GM18498 (cell line): Measurements from ENCODE around the gene CARHSP1.
"Not testable (repeated sequence)": the region's sequence is repeated elsewhere in the genome, so short reads cannot be mapped to it uniquely, and the experiment has no call there.

Source experiments
- ATAC-seq: cut with Tn5 transposase; IDR thresholded peaks from one replicate; pipeline ENCODE4 v1.9.1; 2021; ENCODE audit warnings: mild to moderate bottlenecking, moderate library complexity; ENCODE audit not compliant: unreplicated experiment

Gene CARHSP1

DNA sequence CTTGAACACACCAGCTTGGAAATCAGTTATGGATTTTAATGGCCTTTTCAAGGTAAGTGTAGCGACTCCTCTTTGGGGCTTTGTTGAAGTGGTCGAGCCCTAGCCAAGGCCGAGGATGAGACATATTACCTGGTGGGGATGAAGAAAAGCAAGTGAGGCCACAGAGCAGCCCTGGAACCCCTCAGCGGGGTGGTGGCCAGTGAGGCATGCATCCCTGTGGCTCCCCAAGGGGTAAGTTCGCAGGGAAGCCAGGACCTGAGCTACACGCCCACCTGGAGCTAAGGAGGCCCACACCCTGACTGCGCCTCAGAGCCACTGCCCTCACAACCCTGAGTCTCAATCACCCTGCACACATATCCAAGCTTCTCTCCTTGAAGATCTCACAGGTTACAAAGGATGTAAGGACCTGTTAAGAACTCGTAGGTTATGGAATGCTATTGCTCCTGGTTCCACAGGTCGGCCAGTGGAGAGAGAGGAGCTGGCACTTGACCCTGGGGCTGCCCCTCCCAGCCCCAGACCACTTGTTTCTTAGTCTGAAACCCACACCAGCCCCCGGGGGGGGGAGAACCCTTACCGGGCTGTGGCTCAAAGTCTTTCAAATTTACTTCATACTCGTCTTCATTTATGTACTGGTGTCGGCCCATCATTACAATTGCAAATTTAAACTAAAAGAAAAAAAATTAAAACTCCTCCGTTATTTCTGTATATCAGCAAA is 25.3 kb upstream of the CARHSP1 start:
- ATAC-seq: no peak

DNA sequence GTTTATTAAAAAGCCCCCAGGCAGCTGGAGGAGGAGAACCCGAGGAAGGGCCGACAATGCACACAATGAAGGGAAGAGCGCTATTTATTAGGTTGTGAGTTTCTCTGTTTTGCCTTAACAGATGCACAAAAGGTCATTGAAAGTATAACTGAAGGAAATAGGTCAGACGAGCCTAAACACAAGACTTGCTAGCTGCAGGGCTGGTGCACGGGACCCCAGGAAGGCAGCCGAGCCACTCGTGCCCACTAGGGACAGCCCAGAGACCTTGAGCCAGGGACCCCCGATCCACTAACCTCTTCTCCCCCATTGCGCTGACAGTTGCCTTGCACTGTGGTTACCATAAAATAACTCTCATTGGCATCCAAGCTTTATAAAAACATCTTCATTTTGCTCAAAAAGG is 24.6 kb upstream of the CARHSP1 start:
- no peak for ATAC-seq

DNA sequence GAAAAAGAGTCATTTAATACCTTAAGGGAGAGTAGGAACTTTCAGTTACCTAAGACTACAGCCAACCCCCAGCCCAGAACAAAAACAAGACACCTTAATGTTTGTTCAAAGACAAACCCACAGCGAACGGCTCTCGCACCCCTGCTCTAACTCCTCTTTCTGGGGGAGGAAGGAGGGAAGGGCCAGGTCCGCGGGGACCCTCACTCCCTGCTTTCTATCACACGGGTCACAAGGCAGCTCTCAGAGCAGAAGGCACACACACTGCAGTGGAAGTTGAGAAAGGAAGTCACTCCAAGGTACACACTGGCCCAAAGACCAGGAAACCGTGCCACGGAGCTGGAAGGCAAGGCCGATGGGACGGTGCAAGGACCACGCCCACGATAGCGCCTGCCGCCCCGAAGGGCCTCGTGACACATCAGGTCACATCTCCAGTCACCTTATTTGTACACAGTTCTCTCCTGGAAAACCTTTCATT is 23.3 kb upstream of the CARHSP1 start:
- peak; percentile 19 for ATAC-seq

DNA sequence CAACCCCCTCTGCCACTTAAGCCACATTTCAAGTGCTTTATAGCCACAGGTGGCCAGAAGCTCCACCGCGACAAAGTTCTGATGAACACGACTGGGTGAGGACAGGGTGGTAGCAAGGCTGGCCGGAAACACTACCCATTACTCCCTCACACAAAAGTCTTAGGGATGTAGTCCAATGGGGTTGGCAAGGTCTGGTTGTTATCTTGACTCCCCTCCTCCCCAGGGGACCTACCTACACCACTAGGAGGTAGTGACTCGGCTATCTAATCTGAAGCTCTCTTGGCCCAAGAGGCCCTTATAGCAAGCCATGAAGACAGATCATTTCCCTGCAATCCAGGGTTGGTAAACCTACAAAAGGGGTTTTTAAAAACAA is 21.7 kb upstream of the CARHSP1 start:
- no peak for ATAC-seq

DNA sequence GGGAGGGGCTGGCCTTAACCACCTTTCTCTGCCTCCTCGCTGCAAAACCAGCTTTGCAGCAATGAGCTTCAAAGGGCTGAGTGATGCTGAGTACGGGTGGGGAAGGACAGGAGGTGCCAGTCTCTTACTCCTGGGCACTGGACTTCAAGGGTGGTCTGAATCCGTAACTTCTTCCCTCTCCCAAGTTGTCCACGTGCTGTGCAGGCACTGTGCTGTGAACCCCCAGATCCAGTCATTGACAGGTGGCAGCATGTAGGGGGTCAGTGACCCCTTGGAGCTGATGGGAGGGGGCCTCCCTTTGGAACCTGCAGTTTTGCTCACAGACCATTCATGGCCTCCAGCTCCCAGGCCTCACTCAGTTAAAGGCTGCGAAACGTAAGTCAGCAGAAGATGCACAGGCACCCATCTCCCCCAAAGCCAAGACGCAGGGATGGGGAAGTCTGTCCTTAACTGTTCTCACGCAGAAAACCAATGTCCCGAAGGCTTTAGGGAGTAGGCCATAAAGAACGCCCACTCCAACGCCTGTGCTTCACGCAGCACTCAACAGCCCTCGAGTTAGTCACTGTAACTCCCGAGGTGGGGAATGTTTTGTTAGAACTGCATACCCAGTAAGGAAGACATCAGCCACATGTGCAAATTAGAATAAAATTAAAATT is 21.2 kb upstream of the CARHSP1 start:
- ATAC-seq: no peak

DNA sequence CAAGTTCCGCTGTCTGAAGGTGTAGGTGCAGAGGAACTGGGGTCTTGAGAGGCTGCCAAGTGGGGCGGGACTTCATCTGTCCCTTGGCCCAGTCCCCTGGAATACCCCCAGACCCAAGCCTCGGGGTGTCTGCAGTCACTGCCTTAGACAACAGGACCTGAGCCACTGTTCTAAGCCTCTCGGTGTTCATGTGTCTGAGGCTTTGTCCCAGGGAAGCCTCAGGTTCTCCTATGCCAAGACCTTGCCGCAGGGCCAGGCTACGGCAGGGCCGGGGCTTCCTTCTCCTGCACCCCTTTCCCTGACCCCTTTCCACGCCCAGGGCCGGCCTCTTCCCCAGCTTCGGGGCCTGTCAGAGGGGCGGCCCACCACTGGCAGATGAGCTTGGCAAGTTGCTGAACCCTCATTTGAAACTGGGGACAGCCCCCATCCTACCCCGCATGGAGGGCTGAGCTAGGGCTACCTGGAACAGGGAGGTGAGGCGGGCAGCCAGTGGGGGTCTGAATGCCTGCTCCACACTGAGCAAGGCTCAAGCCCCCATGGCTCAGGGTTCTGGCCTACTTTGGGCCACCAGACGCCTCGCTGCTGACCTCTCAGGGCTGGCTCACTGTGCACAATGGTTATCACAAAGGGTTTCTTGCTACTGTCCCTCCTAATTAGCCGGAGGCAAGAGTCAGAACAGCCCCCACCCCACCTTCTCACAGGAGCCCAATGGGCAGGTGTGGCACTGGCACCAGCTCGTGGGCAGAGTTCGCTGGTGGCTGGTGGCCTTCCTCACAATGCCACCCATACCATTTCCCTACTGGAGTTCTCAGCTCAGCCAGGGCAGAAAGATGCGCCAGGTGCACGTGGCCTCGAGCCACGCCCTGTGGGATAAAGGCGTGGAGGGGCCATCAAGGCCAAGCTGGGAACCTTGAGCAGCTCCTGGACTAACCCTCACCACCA is 20.4 kb upstream of the CARHSP1 start:
- ATAC-seq: no peak

DNA sequence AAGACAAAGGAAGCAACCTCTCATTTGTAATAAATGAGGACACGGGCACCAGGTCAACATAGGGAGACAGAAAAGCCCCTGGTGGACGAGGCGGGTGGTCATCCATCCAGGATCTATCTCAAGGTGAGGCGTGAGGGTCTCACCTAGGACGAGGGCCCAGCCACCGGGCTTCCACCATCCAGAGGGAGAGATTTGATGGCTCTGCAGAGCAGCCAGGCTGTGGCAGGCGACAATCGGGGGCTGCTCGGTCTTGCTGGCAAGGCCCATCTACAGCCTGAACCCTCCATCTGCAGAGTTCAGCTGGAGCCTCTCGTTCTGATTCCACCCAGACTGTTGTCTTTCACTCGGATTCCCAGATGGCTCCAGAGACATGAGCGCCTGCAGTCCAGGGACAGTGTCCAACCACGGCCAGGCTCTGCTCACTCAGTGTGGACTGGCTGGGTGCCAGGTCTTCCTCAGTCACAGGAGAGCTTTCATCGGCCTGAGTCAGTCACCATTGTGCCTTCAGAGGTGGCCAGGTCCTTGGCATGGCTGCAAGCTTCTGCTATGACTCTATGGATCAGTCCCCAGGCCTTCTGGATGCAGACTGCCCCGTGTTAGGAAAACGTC is 19.2 kb upstream of the CARHSP1 start:
- no peak for ATAC-seq

DNA sequence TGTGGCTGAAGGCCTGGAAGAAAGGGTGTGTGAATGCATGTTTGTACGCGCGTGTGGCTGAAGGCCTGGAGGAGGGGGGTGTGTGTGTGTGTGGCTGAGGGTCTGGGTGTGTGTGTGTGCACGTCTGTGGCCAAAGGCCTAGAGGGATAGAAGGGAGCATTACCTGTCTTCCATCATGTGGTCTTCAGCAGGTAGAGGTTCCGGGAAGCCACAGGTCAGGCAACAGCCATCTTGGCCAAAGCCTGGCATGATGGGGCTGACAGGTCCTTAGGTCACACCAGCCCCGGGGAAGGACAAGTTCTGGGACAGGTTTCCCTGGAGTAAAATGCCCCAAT is 18.6 kb upstream of the CARHSP1 start:
- no peak for ATAC-seq

DNA sequence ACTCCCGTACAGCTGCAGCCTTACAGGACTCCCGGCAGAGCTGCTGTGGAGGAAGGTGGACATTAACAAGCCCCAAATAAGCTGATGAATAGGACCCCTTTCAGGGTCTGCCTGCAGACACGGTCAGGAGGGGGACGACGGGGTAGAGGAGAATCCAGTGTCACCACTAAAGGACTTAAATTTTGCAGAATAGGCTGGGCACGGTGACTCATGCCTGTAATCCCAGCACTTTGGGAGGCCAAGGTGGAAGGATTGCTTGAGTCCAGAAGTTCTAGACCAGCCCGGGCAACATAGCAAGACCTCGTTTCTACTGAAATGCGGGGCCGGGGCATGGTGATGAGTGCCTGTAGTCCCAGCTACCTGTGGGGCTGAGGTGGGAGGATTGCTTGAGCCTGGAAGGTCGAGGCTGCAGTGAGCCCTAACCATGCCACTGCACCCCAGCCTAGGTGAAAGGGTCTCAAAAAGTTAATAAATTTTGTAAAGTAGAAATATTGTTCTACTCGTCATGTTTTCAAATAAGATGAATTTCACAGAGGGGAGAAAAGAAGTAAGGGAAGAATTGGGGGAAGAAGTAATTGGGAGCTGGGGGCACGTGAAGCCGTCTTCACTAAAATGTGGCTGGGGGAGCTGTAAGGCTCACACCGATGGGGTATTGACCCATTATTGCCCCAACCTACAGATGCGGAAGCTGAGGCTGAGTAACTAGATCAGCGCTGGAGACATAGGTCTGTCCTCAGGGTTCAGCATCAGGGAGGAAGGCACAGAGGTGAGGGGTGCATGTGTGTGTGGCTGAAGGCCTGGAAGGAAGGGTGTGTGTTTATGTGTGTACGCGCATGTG is 18.0 kb upstream of the CARHSP1 start:
- ATAC-seq: no peak

DNA sequence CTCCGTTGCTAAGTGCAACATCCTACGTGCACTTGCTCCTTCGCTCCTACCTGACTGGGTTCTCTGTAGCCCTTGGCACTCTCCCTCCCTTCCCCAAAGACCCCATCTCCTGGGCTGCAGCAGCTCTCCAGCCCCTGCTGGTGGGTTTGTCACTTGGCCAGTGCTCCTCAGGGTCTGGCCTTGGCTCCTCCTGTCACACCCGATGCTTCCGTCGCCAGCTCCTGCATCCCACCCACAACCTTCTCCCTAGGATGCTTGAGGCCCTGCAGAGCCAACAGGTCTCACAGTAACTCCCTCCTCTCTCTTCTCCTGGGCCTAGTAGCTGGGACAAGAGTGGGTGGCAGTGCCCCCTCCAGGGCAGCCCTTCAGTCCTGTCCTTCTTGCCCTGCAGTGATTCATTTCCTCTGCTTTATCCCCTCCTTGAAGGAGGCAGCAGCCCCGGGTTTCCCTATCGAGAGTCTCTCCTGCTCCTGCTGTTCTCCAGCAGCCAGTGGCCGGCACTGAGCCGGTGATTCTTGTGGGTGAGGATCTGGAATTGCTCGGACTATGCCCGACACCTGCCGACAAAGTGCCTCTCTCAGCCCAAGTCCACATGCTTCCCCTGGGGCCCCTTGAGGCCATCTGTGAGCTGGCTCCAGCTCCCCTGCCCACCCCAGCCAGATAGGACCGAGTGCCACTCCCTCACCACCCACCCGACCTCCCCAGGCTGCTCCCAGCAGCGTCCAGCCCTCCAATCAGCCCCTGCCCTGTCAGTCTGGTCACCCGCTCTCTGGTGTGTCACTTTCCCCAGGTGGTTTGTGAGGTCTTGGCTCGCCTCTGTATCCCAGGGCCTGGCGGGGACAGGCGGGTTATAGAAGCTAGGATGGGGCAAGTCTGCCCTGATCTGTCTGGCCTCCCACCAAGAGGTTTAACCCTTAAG is 17.1 kb upstream of the CARHSP1 start:
- ATAC-seq: no peak

DNA sequence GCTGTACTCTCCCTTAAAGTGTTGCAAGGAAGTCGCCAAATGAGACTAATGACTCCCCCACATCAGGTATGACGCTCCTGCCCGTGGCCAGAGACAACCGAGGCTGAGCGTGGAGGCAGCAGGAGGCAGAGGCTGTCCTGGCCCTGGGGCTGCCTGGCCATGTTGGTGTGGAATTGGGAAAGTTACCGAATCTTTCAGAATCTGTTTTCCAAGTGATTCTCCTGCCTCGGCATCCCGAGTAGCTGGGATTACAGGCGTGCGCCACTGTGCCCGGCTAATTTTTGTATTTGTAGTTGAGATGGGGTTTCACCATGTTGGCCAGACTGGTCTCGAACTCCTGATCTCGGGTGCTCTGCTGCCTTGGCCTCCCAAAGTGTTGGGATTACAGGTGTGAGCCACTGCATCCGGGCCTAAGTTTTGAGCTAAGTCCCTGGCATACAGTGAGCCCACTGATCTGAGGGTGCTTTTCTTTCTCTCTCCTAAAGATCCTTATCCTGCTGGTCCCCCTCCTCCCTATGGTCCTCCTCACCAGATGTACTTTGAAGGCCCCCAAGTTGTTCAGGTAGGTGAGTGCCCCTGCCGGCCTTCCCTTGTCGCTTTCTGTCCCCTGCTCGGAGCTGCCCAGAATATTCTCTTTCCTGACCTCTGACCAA is 14.0 kb upstream of the CARHSP1 start:
- ATAC-seq: no peak

DNA sequence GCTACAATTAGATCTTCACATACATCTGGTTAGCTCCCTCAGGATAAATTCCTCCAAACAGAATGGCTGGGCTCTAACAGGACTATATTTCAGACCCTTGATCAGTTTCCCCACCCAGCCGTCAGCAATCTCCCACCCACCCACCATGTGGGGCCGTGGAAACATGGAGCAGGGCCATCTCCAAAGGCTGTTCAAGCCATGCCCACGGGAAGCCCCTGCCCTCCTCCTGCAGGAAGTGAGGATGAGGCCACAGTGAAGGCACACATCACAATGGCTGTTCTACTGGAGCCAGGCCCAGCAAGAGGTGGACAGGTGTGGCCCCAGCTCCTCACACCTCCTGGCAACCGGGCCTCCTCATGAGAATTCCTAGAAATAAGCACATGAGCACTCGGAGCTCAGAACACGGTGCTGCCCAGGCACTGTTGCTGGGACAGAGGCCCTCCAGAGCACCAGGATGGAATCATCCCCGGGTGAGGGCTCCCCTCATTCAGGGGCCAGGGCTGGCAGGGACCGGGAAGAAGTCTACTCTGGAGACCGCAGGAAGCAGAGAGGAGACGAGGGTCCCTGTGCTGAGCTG is 13.3 kb upstream of the CARHSP1 start, which contains the start of gene LITAFD:
Gene LITAFD, plus strand, starts transcription at position 311 of the 577 bp plus-strand sequence. CDS start 2,005 bp downstream, outside the sequence.
- no peak for ATAC-seq

DNA sequence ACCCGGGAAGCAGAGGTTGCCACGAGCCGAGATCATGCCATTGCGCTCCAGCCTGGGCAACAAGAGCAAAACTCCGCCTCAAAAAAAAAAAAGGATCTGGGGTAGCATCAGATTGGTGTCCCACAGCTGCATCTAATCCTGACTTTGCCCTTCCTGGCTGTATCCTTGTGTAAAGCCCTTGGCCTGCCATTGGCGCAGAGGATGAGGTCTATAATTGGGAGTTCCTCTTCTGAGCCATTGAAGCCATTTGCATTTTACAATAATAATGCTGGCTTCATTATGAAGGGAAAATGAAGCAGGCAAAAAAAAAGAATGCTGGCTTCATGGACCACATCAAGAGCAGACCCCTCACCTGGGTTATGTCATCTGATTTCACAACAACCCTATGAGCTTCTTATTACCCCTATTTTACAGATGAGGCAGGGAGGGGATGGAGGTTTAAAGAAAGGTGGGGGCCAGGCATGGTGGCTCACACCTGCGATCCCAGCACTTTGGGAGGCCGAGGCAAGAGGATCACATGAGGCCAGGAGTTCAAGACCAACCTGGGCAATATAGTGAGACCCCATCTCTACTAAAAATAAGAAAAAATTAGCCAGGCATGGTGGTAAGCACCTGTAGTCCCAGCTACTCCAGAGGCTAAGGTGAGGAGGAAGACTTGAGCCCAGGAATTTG is 12.2 kb upstream of the CARHSP1 start:
- ATAC-seq: no peak

DNA sequence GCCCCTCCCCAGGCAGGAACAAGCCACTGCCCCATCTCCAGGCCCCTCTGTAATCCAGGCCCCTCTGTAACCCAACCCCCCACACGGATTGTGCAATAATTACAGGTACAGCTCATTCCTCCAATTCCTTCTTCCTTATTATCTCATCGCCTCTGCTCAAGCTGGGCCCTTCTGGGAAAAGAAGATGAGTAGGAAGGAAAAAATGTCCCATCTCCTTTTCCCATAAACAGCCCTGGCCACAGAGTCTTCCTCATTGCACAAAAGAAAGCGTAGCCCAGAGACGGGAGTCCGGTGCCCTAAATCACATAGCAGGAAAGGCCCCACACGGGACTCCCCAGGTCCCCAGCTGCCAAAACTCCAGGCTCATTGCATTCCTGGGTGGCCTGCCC is 9.7 kb upstream of the CARHSP1 start:
- ATAC-seq: no peak

DNA sequence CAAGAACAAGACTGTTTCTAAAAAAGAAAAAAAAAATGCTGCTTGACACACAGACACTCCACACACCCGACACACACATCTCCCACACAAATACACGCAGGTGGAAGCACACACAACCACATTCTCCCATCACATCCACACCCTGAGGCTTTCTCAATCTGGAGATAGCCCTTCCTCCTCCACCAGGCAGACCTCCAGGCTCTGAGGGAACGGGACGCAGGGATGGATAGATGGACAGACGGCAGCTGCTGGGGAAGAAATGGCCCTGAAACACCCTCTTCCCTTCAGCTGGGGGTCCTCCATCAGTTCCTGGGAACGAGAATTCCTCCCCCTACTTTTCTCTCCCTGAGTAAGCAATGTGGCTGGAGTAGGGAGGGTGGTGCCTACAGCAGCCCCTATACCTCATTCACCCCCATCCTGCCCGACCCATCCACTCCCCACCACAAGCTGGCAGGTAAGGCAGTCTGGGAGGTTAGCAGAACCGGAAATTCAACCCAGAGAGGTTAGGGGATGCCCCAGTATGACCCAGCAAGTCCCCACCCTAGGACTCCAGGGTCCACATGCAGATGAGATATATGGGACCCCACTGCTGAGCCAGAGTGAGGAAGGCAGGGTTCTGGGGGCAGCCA is 9.2 kb upstream of the CARHSP1 start:
- no peak for ATAC-seq

DNA sequence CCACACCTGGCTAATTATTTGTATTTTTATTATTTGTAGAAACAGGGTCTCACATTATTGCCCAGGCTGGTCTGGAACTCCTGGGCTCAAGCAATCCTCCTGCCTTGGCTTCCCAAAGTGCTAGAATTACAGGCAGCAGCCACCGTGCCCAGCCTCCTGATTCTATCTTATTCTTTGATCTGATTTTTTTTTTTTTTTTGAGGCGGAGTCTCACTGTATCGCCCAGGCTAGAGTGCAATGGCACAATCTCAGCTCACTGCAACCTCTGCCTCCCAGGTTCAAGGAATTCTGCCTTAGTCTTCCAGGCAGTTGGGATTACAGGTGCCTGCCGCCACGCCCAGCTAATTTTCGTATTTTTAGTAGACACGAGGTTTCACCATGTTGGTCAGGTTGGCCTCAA is 6.5 kb upstream of the CARHSP1 start:
- not testable (repeated sequence) for ATAC-seq

DNA sequence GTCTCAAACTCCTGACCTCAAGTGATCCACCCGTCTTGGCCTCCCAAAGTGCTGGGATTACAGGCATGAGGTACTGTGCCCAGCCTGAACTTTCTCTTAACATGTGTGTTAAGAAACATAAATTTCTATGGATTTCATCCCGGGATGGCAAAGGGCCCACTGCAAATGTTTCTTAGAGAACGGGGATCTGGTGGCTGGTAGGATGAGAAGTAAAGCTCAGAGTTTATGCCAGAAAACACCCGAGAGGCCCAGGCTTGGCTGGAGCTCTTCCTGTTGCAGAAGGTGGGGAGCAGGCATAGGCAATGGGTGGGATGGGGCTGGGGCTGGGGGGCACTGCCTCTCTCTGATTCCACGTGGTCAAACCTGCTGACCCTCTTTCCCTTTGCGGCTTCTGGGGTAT is 5.6 kb upstream of the CARHSP1 start:
- no peak for ATAC-seq
